IMR-90 (cell line): Measurements from ENCODE around the gene KIFC3.

Source experiments
- CEBPB ChIP-seq: IDR thresholded peaks from 2 replicates; pipeline ENCODE4 v1.6.1; 2012; ENCODE audit warnings: low read depth, low read length, improper control_type of control experiment
- CTCF ChIP-seq: conservative IDR thresholded peaks from 2 replicates; pipeline ENCODE4 v1.5.1; 2012; ENCODE audit warnings: mild to moderate bottlenecking, low read depth, low read length, improper control_type of control experiment
- MXI1 ChIP-seq: IDR thresholded peaks from 2 replicates; pipeline ENCODE4 v1.6.1; 2012; ENCODE audit warnings: low read depth, mild to moderate bottlenecking, low read length, moderate library complexity, borderline replicate concordance
- NFE2L2 ChIP-seq: fragments of 150-350 bp; IDR thresholded peaks from 2 replicates; pipeline ENCODE4 v1.6.1; 2016; ENCODE audit warnings: low read depth, mild to moderate bottlenecking, low read length
- POLR2A ChIP-seq: IDR thresholded peaks from 2 replicates; pipeline ENCODE4 v1.6.1; 2012; ENCODE audit warnings: mild to moderate bottlenecking, low read depth, low read length
- SMC3 ChIP-seq: fragments of 150-350 bp; IDR thresholded peaks from 2 replicates; pipeline ENCODE4 v1.6.1; 2016; ENCODE audit warnings: low read depth, mild to moderate bottlenecking, antibody characterized with exemption, low read length, moderate library complexity
- TF ChIP-seq, protein P1 (sequence below): fragments of 150-350 bp; IDR thresholded peaks from 2 replicates; pipeline ENCODE4 v1.6.1; 2017; ENCODE audit warnings: mild to moderate bottlenecking, antibody characterized with exemption, low read length, low read depth

DNA sequence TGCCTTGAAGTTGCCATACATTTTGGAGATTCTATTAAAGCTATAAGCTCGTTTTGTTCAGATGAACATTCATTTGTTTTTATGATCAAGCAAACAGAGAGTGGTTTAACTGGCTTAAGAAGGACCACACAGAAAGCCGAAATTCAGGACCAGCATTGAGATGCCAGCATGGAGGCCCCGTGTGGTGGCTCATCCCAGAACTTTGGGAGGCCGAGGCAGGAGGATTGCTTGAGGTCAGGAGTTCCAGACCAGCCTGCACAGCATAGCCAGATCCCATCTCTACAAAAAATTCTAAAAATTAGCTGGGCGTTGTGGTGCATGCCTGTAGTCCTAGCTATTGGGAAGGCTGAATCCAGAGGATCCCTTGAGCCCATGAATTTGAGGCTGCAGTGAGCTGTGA is 45.9 kb upstream of the KIFC3 start:
- TF ChIP-seq CTCF (no peak), POLR2A (no peak), SMC3 (no peak), MXI1 (no peak), CEBPB (no peak), NFE2L2 (no peak)
- TF ChIP-seq, protein P1, sequence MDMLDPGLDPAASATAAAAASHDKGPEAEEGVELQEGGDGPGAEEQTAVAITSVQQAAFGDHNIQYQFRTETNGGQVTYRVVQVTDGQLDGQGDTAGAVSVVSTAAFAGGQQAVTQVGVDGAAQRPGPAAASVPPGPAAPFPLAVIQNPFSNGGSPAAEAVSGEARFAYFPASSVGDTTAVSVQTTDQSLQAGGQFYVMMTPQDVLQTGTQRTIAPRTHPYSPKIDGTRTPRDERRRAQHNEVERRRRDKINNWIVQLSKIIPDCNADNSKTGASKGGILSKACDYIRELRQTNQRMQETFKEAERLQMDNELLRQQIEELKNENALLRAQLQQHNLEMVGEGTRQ = no peak
